A549 (cell line): Measurements from ENCODE around the gene MIXL1. TPM values are rescaled to one million over a fixed set of nuclear protein-coding genes. Genes with fewer than 3 reads are reported as not detected.

ENCODE experiments used
- ATAC-seq, 2 experiments: fragments of 200-7000 bp in 1 of 2; fragments of >200 bp in 1 of 2; cut with Nextera tagmentation in 1 of 2; cut with Tn5 transposase in 1 of 2; 3 replicates each; pipeline versions ENCODE4 v1.8.0 to v1.9.1; 2018 to 2020; ENCODE audit warnings: mild to moderate bottlenecking in 1 of 2, moderate library complexity in 1 of 2
- CTCF ChIA-PET: fragments of 300-600 bp; sonication (Branson Sonifier 250); formaldehyde crosslinking; extraction: SDS; loops from one replicate; lab custom pipeline; 2021; ENCODE audit warnings: antibody characterized with exemption, inconsistent platforms; lab: Yijun Ruan, JAX
- POLR2A ChIA-PET: fragments of 350-600 bp; formaldehyde crosslinking; extraction: SDS; loops from one replicate; lab custom pipeline; 2021; ENCODE audit warnings: antibody characterized with exemption, inconsistent platforms; lab: Yijun Ruan, JAX
- DNase-seq, 2 experiments: peaks; one replicate each; pipeline versions ENCODE4 v3.0.0 to v3.0.0-alpha.2; 2011 to 2016; ENCODE audit warnings: low read depth in 1 of 2, low spot score in 1 of 2
- FAIRE-seq: peaks from 2 replicates; lab custom pipeline; 2011; peaks lifted over from hg19 to GRCh38; lab: Jason Lieb, UNC
- H3K27ac ChIP-seq, 2 experiments: fragments of >200 bp; sonication (Bioruptor Twin); formaldehyde crosslinking; 3 replicates each; pipeline ENCODE4 v1.5.1; 2016 to 2017
- H3K4me1 ChIP-seq: fragments of >200 bp; sonication (Bioruptor Twin); formaldehyde crosslinking; 3 replicates; pipeline ENCODE4 v1.6.1; 2016
- H3K4me2 ChIP-seq: fragments of >200 bp; sonication (Bioruptor Twin); formaldehyde crosslinking; 3 replicates; pipeline ENCODE4 v1.6.1; 2016
- H3K4me3 ChIP-seq: fragments of >200 bp; sonication (Bioruptor Twin); formaldehyde crosslinking; 3 replicates; pipeline ENCODE4 v1.5.1; 2016
- H3K9me3 ChIP-seq: fragments of >200 bp; sonication (Bioruptor Twin); formaldehyde crosslinking; 3 replicates; pipeline ENCODE4 v1.6.1; 2016
- BCL3 ChIP-seq: fragments of >200 bp; sonication (Bioruptor Twin); formaldehyde crosslinking; IDR thresholded peaks from 3 replicates; pipeline ENCODE4 v1.6.1; 2016
- CHD2 ChIP-seq: fragments of 150-350 bp; IDR thresholded peaks from 2 replicates; pipeline ENCODE4 v1.6.1; 2014; ENCODE audit warnings: low read length; ENCODE audit not compliant: partially characterized antibody
- CHD4 ChIP-seq: fragments of 200-600 bp; sonication (generic); IDR thresholded peaks from 2 replicates; pipeline ENCODE4 v1.6.1; 2016; ENCODE audit warnings: antibody characterized with exemption, mild to moderate bottlenecking, borderline replicate concordance
- CTCF ChIP-seq: fragments of >200 bp; sonication (Bioruptor Twin); formaldehyde crosslinking; IDR thresholded peaks from 3 replicates; pipeline ENCODE4 v1.5.1; 2016
- EHF ChIP-seq: fragments of 250-450 bp; sonication (Bioruptor Pico); IDR thresholded peaks from 2 replicates; pipeline ENCODE4 v1.5.0; 2020; ENCODE audit warnings: mild to moderate bottlenecking
- EHMT2 ChIP-seq: fragments of 200-600 bp; sonication (generic); IDR thresholded peaks from 2 replicates; pipeline ENCODE4 v1.6.1; 2016; ENCODE audit warnings: antibody characterized with exemption, low read depth, mild to moderate bottlenecking, moderate library complexity
- ELK1 ChIP-seq: fragments of 150-350 bp; IDR thresholded peaks from 2 replicates; pipeline ENCODE4 v1.6.1; 2014; ENCODE audit warnings: low read depth, mild to moderate bottlenecking, low read length
- FOSL2 ChIP-seq, 2 experiments: fragments of 450-650 bp in 1 of 2; fragments of >200 bp in 1 of 2; sonication (Bioruptor Twin) in 1 of 2; formaldehyde crosslinking; IDR thresholded peaks; 2 replicates each; pipeline versions ENCODE4 v1.5.0 to v1.6.1; 2016 to 2020; ENCODE audit warnings: mild to moderate bottlenecking in 1 of 2, moderate library complexity in 1 of 2
- FOXS1 ChIP-seq: fragments of 250-450 bp; sonication (Bioruptor Pico); IDR thresholded peaks from 2 replicates; pipeline ENCODE4 v1.5.0; 2020; ENCODE audit warnings: mild to moderate bottlenecking, moderate library complexity
- GATA3 ChIP-seq: IDR thresholded peaks from 2 replicates; pipeline ENCODE4 v1.6.1; 2012; ENCODE audit warnings: borderline replicate concordance
- HES2 ChIP-seq: fragments of >200 bp; sonication (Bioruptor Twin); formaldehyde crosslinking; IDR thresholded peaks from 2 replicates; pipeline ENCODE4 v1.6.1; 2016
- JUN ChIP-seq, 2 experiments: fragments of >200 bp; sonication (Bioruptor Twin); formaldehyde crosslinking; IDR thresholded peaks; 2 replicates in 1 of 2; 3 replicates in 1 of 2; pipeline ENCODE4 v1.6.1; 2016 to 2017
- KDM1A ChIP-seq: fragments of 200-600 bp; sonication (generic); IDR thresholded peaks from 2 replicates; pipeline ENCODE4 v1.6.1; 2016; ENCODE audit warnings: low read depth, mild to moderate bottlenecking
- KDM5A ChIP-seq: fragments of 200-600 bp; sonication (generic); IDR thresholded peaks from 2 replicates; pipeline ENCODE4 v1.6.1; 2016; ENCODE audit warnings: antibody characterized with exemption, mild to moderate bottlenecking
- MAFK ChIP-seq: fragments of 450-650 bp; IDR thresholded peaks from 2 replicates; pipeline ENCODE4 v1.6.1; 2014; ENCODE audit not compliant: partially characterized antibody
- MAX ChIP-seq: IDR thresholded peaks from 2 replicates; pipeline ENCODE4 v1.6.1; 2012
- MYC ChIP-seq: IDR thresholded peaks from 2 replicates; pipeline ENCODE4 v1.6.1; 2012; ENCODE audit warnings: mild to moderate bottlenecking, inconsistent platforms, low read length, improper control_type of control experiment, borderline replicate concordance
- NPAS2 ChIP-seq: fragments of 250-450 bp; sonication (Bioruptor Pico); IDR thresholded peaks from 2 replicates; pipeline ENCODE4 v1.8.0; 2022; ENCODE audit warnings: mild to moderate bottlenecking, moderate library complexity, borderline replicate concordance
- PHF8 ChIP-seq: fragments of 200-600 bp; sonication (generic); IDR thresholded peaks from 2 replicates; pipeline ENCODE4 v1.6.1; 2016; ENCODE audit warnings: low read depth, mild to moderate bottlenecking, antibody characterized with exemption, moderate library complexity, borderline replicate concordance
- POLR2A ChIP-seq: IDR thresholded peaks from 2 replicates; pipeline ENCODE4 v1.6.1; 2012; ENCODE audit warnings: mild to moderate bottlenecking, low read length
- RAD21 ChIP-seq, 2 experiments: fragments of >200 bp in 1 of 2; sonication (Bioruptor Twin) in 1 of 2; formaldehyde crosslinking in 1 of 2; IDR thresholded peaks in 1 of 2; conservative IDR thresholded peaks in 1 of 2; 2 replicates in 1 of 2; 3 replicates in 1 of 2; pipeline ENCODE4 v1.6.1; 2012 to 2018; ENCODE audit warnings: inconsistent platforms in 1 of 2
- RARB ChIP-seq: fragments of 250-450 bp; sonication (Bioruptor Pico); IDR thresholded peaks from 2 replicates; pipeline ENCODE4 v1.8.0; 2021; ENCODE audit warnings: mild to moderate bottlenecking, moderate library complexity
- RFX5 ChIP-seq: fragments of 450-650 bp; IDR thresholded peaks from 2 replicates; pipeline ENCODE4 v1.7.1; 2014; ENCODE audit warnings: antibody characterized with exemption, mild to moderate bottlenecking, moderate library complexity
- SREBF2 ChIP-seq: fragments of 450-650 bp; IDR thresholded peaks from 2 replicates; pipeline ENCODE4 v1.6.1; 2014; ENCODE audit warnings: mild to moderate bottlenecking, moderate library complexity
- TP53 ChIP-seq: fragments of 250-450 bp; sonication (Bioruptor Pico); IDR thresholded peaks from 2 replicates; pipeline ENCODE4 v1.5.0; 2021; ENCODE audit warnings: mild to moderate bottlenecking, moderate library complexity
- WGBS: methylation state at CpG from one replicate; pipeline ENCODE4 v1.1.6; 2017; ENCODE audit errors: missing lambda C conversion rate; 5-methylcytosine and 5-hydroxymethylcytosine counted together
- polyA plus RNA-seq, 4 experiments: library from polyadenylated mRNA; depleted of rRNA in 3 of 4; stranded (reverse); fragments of >200 nt; fragmentation: RNase III in 1 of 4; extraction: RNeasy Plus Mini Kit Qiagen cat#74134 plus additional on column Dnase treatment in 1 of 4; gene quantifications; 2 replicates in 3 of 4; 3 replicates in 1 of 4; pipeline ENCODE4 v1.2.3, GENCODE V29; 2011 to 2017

MIXL1 gene
- polyA plus RNA-seq, 2 of the 4 experiments (the other 2 are of a cell fraction) = 0.06 to 0.18 TPM

GRCh38 chr1:226185141-226186036 is 38.1 kb upstream of the MIXL1 start:
- no peak for FAIRE-seq
- Histone ChIP-seq H3K27ac (peak overlapping the region; percentile 85 to 97), H3K9me3 (no peaks in the 10 kb centered on the region), H3K4me2 (peak overlapping the region; percentile 82), H3K4me1 (peaks cover 38% of the 10 kb centered on the region), H3K4me3 (peak overlapping the region; percentile 73)
- ChIA-PET POLR2A (no interaction called here), CTCF (interaction anchor here (0.9 to 8.8 kb wide), 7 partner anchors 12 to 60 kb away, joined by 3 to 122 read pairs (median 4); no protein-coding TSS in a partner anchor)
- 35% methylated on average over 14 of the region's 14 CpGs for WGBS
- no peak for DNase-seq
- no peak for ATAC-seq
- no peak for TF ChIP-seq FOSL2 (IDR thresholded peaks at IDR 0.05)
- no peak for TF ChIP-seq FOSL2 (CRISPR knock-in tag; IDR thresholded peaks at IDR 0.05)
- TF ChIP-seq JUN (IDR thresholded peaks at IDR 0.05) = no peak
- TF ChIP-seq EHMT2 = no peak
- TF ChIP-seq RARB = no peak
- no peak for TF ChIP-seq RAD21 (conservative IDR thresholded peaks at IDR 0.05 in 1 of 2, IDR thresholded peaks at IDR 0.05 in 1 of 2)
- no peak for TF ChIP-seq KDM1A
- no peak for TF ChIP-seq FOXS1 (CRISPR knock-in tag)
- TF ChIP-seq EHF = no peak
- no peak for TF ChIP-seq GATA3
- TF ChIP-seq MYC = no peak
- no peak for TF ChIP-seq POLR2A
- no peak for TF ChIP-seq MAFK
- TF ChIP-seq PHF8 = no peak
- no peak for TF ChIP-seq ELK1
- no peak for TF ChIP-seq CHD4
- TF ChIP-seq NPAS2 (CRISPR knock-in tag) = no peak
- no peak for TF ChIP-seq HES2
- TF ChIP-seq CTCF = no peak
- TF ChIP-seq, all 56 proteins: peak for 0

GRCh38 chr1:226186124-226187018 is 37.1 kb upstream of the MIXL1 start, which contains the start of gene ACBD3:
TSS of gene ACBD3 (minus strand) at chr1:226186741. CDS start at chr1:226186675, 66 bp downstream.
- peak; percentile 97 to 99 for ATAC-seq
- ChIA-PET POLR2A (no interaction called here), CTCF (interaction anchor here (0.5 to 8.8 kb wide), 8 partner anchors 11 to 335 kb away, joined by 3 to 122 read pairs (median 4); no protein-coding TSS in a partner anchor)
- no peak for FAIRE-seq
- DNase-seq = peak; percentile 88 to 89
- no peaks in the 10 kb centered on the region for H3K9me3 ChIP-seq
- H3K27ac ChIP-seq = peak within 1 kb of the TSS; percentile 85 to 97
- peak within 1 kb of the TSS; percentile 96 for H3K4me2 ChIP-seq
- H3K4me1 ChIP-seq = peaks cover 32% of the 10 kb centered on the region
- 0% methylated on average over 26 of the region's 75 CpGs for WGBS
- H3K4me3 ChIP-seq = peak within 1 kb of the TSS; percentile 73
- peak; percentile 49 for TF ChIP-seq MAX
- TF ChIP-seq BCL3 = peak; percentile 88
- no peak for TF ChIP-seq TP53 (CRISPR knock-in tag)
- TF ChIP-seq RFX5 = peak; percentile 37; the same call in 1 of the 2 replicates
- peak; percentile 64 to 95; a peak in 4 of 5 replicates for TF ChIP-seq JUN (IDR thresholded peaks at IDR 0.05)
- TF ChIP-seq SREBF2 = no peak
- TF ChIP-seq POLR2A = peak; percentile 96
- peak; percentile 49; the same call in 1 of the 2 replicates for TF ChIP-seq KDM5A
- TF ChIP-seq CHD2 = peak; percentile 21
- TF ChIP-seq FOSL2 (IDR thresholded peaks at IDR 0.05) = no peak
- no peak for TF ChIP-seq FOSL2 (CRISPR knock-in tag; IDR thresholded peaks at IDR 0.05)
- TF ChIP-seq PHF8 = peak; percentile 70
